B cell (primary cell): Measurements from ENCODE around the gene TWIST2.

Experiments
- EZH2 ChIP-seq: IDR thresholded peaks from 2 replicates; pipeline ENCODE4 v1.6.1; 2012; ENCODE audit warnings: borderline replicate concordance, low read depth, mild to moderate bottlenecking, moderate library complexity, low read length; ENCODE audit not compliant: insufficient read depth, poor library complexity, severe bottlenecking
- TF ChIP-seq, protein P1 (sequence below): fragments of 200-600 bp; IDR thresholded peaks from one replicate; pipeline ENCODE4 v1.8.0; 2022; ENCODE audit warnings: antibody characterized with exemption, mild to moderate bottlenecking

- TF ChIP-seq, protein P1, sequence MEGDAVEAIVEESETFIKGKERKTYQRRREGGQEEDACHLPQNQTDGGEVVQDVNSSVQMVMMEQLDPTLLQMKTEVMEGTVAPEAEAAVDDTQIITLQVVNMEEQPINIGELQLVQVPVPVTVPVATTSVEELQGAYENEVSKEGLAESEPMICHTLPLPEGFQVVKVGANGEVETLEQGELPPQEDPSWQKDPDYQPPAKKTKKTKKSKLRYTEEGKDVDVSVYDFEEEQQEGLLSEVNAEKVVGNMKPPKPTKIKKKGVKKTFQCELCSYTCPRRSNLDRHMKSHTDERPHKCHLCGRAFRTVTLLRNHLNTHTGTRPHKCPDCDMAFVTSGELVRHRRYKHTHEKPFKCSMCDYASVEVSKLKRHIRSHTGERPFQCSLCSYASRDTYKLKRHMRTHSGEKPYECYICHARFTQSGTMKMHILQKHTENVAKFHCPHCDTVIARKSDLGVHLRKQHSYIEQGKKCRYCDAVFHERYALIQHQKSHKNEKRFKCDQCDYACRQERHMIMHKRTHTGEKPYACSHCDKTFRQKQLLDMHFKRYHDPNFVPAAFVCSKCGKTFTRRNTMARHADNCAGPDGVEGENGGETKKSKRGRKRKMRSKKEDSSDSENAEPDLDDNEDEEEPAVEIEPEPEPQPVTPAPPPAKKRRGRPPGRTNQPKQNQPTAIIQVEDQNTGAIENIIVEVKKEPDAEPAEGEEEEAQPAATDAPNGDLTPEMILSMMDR: no peak
- no peak for TF ChIP-seq EZH2
Observed at GRCh38 chr2:238808761-238809160, 39.1 kb upstream of the TWIST2 start.
